HG03064 (cell line): ENCODE measurements around the gene RBM4B.
"Not testable (repeated sequence)": the region's sequence is repeated elsewhere in the genome, so short reads cannot be mapped to it uniquely, and the experiment has no call there.

ENCODE experiments used
- ATAC-seq: cut with Tn5 transposase; IDR thresholded peaks from one replicate; pipeline ENCODE4 v1.9.1; 2021; ENCODE audit warnings: low read depth; ENCODE audit not compliant: unreplicated experiment

Gene RBM4B

GRCh38 chr11:66651016-66651415 lies 26.7 kb downstream of the RBM4B start:
- ATAC-seq, result no peak

- ATAC-seq, result no peak
These were observed 27.8 kb downstream of the RBM4B start for GRCh38 chr11:66649903-66650302.

- ATAC-seq, result no peak
These were observed 30.9 kb downstream of the RBM4B start for GRCh38 chr11:66646828-66647227.

GRCh38 chr11:66643745-66644437 lies 33.8 kb downstream of the RBM4B start:
- no peak for ATAC-seq

GRCh38 chr11:66641834-66642233 lies 35.9 kb downstream of the RBM4B start:
- no peak for ATAC-seq

GRCh38 chr11:66639814-66640340 lies 37.8 kb downstream of the RBM4B start:
- not testable (repeated sequence) for ATAC-seq

- ATAC-seq, result no peak
These were observed 38.4 kb downstream of the RBM4B start for GRCh38 chr11:66639066-66639813.

GRCh38 chr11:66638177-66639065 lies 39.3 kb downstream of the RBM4B start, which contains the start of gene RBM4:
RBM4 (plus strand) TSS chr11:66638703; CDS start chr11:66639712, 1,009 bp downstream.
- ATAC-seq, result peak; percentile 89

- ATAC-seq, result no peak
These were observed 40.0 kb downstream of the RBM4B start for GRCh38 chr11:66637557-66638176.

- no peak for ATAC-seq
These were observed 41.3 kb downstream of the RBM4B start for GRCh38 chr11:66636411-66636810.

- no peak for ATAC-seq
These were observed 44.7 kb downstream of the RBM4B start for GRCh38 chr11:66632952-66633351.

- ATAC-seq, result no peak
These were observed 45.8 kb downstream of the RBM4B start for GRCh38 chr11:66631883-66632282.

GRCh38 chr11:66629356-66629755 lies 48.3 kb downstream of the RBM4B start:
- no peak for ATAC-seq

GRCh38 chr11:66628061-66628603 lies 49.6 kb downstream of the RBM4B start:
- ATAC-seq, result no peak

GRCh38 chr11:66626926-66627325 lies 50.8 kb downstream of the RBM4B start:
- no peak for ATAC-seq

GRCh38 chr11:66626382-66626781 lies 51.3 kb downstream of the RBM4B start:
- ATAC-seq, result no peak

GRCh38 chr11:66625752-66626149 lies 51.9 kb downstream of the RBM4B start:
- ATAC-seq, result no peak

GRCh38 chr11:66625041-66625751 lies 52.5 kb downstream of the RBM4B start:
- no peak for ATAC-seq

- no peak for ATAC-seq
These were observed 53.2 kb downstream of the RBM4B start for GRCh38 chr11:66624450-66624849.
